GM06990 (cell line): ENCODE measurements around the gene SLX4IP.

Experiments used
- DNase-seq: peaks from one replicate; pipeline ENCODE4 v3.0.0-alpha.2; 2011; ENCODE audit not compliant: insufficient read length; ENCODE audit errors: extremely low read depth
- H3K27me3 ChIP-seq: replicated peaks from 2 replicates; pipeline ENCODE4 v1.6.0; 2011; ENCODE audit warnings: low read length; ENCODE audit not compliant: control insufficient read depth, insufficient read depth
- H3K36me3 ChIP-seq: 2 replicates; pipeline ENCODE4 v1.5.1; 2011; ENCODE audit warnings: low read length; ENCODE audit not compliant: control insufficient read depth, insufficient read depth
- H3K4me3 ChIP-seq: replicated peaks from 2 replicates; pipeline ENCODE4 v1.5.1; 2011; ENCODE audit warnings: low read depth, mild to moderate bottlenecking, control low read depth, low read length
- TF ChIP-seq, protein P1 (sequence below): IDR thresholded peaks from 2 replicates; pipeline ENCODE4 v1.5.1; 2011; ENCODE audit warnings: low read length, control low read depth, mild to moderate bottlenecking, inconsistent platforms; ENCODE audit not compliant: insufficient read depth, poor library complexity, severe bottlenecking

Gene SLX4IP

DNA sequence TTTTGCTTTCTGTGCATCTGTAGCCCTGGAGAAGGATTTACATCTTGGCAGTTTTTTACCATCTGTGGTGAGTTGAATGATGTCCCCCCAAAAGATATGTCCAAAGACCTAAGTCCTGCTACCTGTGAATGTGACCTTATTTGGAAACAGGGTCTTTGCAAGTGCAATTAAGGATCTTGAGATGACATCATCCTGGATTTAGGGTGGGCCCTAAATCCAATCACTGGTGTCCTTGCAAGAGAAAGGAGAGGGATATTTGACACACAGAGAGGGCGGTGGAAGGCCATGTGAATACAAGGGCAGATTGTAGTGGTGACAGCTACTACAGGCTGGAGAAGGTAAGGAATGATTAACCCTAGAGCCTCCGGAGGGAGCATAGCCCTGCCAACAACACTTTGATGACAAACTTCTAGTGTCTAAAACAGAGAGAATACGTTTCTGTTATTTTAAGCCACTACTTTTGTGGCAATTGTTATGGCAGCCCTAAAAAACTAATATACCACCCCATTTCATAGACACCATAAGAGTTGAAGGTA, 36.2 kb upstream of the SLX4IP start:
- Histone ChIP-seq H3K27me3 (no peaks in the 10 kb centered on the region), H3K36me3 (no peaks in the 10 kb centered on the region), H3K4me3 (no peak overlapping the region)
- no peak for DNase-seq
- TF ChIP-seq, protein P1, sequence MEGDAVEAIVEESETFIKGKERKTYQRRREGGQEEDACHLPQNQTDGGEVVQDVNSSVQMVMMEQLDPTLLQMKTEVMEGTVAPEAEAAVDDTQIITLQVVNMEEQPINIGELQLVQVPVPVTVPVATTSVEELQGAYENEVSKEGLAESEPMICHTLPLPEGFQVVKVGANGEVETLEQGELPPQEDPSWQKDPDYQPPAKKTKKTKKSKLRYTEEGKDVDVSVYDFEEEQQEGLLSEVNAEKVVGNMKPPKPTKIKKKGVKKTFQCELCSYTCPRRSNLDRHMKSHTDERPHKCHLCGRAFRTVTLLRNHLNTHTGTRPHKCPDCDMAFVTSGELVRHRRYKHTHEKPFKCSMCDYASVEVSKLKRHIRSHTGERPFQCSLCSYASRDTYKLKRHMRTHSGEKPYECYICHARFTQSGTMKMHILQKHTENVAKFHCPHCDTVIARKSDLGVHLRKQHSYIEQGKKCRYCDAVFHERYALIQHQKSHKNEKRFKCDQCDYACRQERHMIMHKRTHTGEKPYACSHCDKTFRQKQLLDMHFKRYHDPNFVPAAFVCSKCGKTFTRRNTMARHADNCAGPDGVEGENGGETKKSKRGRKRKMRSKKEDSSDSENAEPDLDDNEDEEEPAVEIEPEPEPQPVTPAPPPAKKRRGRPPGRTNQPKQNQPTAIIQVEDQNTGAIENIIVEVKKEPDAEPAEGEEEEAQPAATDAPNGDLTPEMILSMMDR, result no peak

DNA sequence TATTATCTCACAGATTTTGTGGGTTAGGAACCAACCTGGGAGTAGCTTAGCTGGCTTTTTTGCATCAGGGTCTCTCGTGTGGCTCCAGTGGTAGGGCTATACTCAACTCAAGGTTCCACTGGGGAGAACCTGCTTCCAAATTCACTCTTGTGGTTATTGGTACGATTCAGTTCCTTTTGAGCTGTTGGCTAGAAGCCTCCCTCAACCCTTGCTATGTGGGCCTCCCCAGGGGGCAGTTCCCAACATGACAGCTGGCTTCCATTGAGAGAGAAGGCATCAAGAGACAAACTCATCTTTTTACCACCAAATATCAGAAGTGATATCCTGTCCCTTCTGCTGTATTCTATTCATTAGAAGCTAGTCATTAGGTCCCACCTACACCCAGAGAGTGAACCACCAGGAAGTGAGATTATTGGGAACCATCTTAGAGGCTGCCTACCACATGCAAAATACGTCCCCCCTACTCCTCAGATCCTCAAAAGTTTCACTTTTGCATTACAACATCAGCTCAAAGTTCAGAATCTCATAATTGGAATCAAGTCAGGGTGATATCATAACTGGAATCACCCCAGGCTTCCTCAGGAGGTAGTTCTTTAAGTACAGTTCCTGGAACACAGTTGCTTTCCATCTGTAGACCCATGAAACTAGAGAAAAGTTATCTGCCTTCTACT, 32.0 kb upstream of the SLX4IP start:
- TF ChIP-seq, protein P1, result no peak
- H3K4me3 ChIP-seq, result no peak overlapping the region
- peaks cover 2% of the 10 kb centered on the region; the same call in 1 of the 2 replicates for H3K36me3 ChIP-seq
- no peak for DNase-seq
- H3K27me3 ChIP-seq, result no peaks in the 10 kb centered on the region

DNA sequence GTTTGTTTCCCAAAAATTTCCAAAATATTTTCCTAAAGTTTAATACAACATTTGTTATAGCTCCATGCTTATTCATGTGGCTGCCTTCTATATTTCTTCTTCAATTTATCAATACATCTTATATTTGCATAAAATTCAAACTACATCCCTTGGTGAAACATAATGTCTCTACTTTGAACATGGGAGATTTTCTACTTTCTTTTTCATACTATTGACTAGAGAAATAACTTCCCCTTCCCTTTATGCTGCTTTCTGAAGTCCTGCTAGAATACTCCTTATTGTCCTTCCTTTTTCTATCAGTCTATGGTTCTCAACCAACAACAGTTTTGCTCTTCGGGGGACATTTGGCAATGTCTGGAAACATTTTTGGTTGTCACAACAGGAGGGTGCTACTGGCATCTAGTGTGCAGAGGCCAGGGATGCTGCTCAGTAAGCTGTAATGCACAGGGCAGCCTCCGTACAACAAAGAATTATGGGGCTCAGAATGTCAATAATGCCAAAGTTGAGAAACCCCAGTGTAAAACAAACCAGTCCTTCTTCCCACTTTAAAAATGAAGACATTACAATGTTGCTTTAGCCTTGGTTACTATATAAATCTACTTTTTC, 31.0 kb upstream of the SLX4IP start:
- H3K4me3 ChIP-seq, result no peak overlapping the region
- no peaks in the 10 kb centered on the region for H3K27me3 ChIP-seq
- DNase-seq, result no peak
- peaks cover 2% of the 10 kb centered on the region; the same call in 1 of the 2 replicates for H3K36me3 ChIP-seq
- TF ChIP-seq, protein P1, result no peak

DNA sequence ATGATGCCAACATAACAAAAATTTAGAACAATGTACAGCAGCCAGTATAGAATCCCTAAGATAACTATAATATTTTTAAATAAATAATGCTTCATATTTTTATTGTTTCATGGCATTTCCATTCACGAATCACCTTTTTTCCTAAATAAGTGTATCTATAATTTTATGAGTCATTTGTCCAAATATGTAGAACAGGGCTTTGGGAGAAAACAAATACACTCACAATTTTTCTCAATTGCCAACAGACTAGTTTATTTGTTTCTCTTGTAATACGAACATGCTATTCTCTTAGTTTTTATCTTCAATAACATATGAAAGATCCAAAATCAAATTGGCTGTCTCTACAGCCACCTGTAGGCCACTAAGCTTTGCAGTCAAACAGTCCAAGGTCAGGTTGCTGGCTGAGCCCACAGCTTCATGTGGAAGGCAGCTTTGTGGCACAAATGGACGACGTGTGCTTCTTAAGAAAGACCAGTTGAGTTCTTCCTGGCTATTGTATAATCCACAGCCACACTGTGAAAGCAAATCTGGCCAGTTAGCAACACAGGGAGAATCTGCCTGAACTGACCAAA, 30.1 kb upstream of the SLX4IP start:
- TF ChIP-seq, protein P1, result no peak
- H3K36me3 ChIP-seq, result peaks cover 2% of the 10 kb centered on the region; the same call in 1 of the 2 replicates
- no peak overlapping the region for H3K4me3 ChIP-seq
- no peak for DNase-seq
- H3K27me3 ChIP-seq, result no peaks in the 10 kb centered on the region

DNA sequence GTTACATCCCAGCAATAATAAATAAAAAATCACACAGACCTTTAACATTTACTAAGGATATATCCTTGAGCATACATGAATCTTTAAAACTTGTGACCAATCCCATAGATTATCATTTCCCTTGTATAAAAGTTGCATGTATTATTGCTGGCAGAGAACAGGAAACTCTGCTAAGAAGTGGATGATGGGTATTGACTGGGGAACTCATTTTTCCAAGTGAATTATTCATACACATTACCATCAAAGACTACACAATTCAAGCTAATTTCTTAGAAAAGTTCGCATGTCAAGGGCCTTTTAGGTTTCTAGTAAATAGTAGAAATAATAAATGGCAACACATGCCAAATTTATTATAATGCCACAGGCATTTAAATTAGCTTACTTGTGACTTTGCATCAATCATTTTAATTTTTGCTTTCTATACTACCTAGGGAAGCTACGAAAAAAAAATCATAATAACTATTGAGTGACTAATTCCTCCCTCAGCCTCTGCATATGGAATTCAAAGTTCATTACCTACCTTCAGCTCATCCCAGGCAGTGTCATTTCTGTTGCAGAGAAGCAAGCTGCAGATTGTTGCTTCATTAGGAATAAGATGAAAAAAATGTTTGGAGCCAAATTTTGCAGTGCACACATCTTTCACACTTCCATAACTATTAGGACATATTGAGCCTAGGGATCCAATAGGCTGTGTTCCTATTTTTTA, 26.8 kb upstream of the SLX4IP start:
- no peak for DNase-seq
- Histone ChIP-seq H3K36me3 (peaks cover 4% of the 10 kb centered on the region), H3K4me3 (no peak overlapping the region), H3K27me3 (no peaks in the 10 kb centered on the region)
- TF ChIP-seq, protein P1, result no peak
